GM23338 (cell line): ENCODE results near the gene CIROP. TPM values are rescaled to one million over a fixed set of nuclear protein-coding genes. Genes with fewer than 3 reads are reported as not detected.

Experiments used
- ATAC-seq: fragments of 200-7000 bp; cut with Tn5 transposase; 3 replicates; pipeline ENCODE4 v1.9.1; 2020
- DNase-seq: peaks from one replicate; pipeline ENCODE4 v3.0.0-alpha.2; 2015; ENCODE audit warnings: low spot score
- H2AFZ ChIP-seq: fragments of 200-600 bp; sonication (generic); 2 replicates; pipeline ENCODE4 v1.8.0; 2016; ENCODE audit warnings: antibody characterized with exemption, mild to moderate bottlenecking, moderate library complexity
- H3F3A ChIP-seq: fragments of 200-600 bp; sonication (generic); replicated peaks from 2 replicates; pipeline ENCODE4 v1.8.0; 2017; ENCODE audit warnings: antibody characterized with exemption, mixed run types, low read depth
- H3K27ac ChIP-seq: fragments of 200-600 bp; sonication (generic); 2 replicates; pipeline ENCODE4 v1.6.1; 2016; ENCODE audit warnings: low read depth
- H3K27me3 ChIP-seq: fragments of 200-600 bp; sonication (generic); 2 replicates; pipeline ENCODE4 v1.8.0; 2016; ENCODE audit warnings: mild to moderate bottlenecking, mixed run types, moderate library complexity; ENCODE audit not compliant: insufficient read depth
- H3K36me3 ChIP-seq: fragments of 200-600 bp; sonication (generic); 2 replicates; pipeline ENCODE4 v1.8.0; 2016; ENCODE audit warnings: mild to moderate bottlenecking; ENCODE audit not compliant: insufficient read depth
- H3K4me1 ChIP-seq: fragments of 200-600 bp; sonication (generic); 2 replicates; pipeline ENCODE4 v1.8.0; 2016; ENCODE audit warnings: mild to moderate bottlenecking, moderate library complexity; ENCODE audit not compliant: insufficient read depth
- H3K4me2 ChIP-seq: fragments of 200-600 bp; sonication (generic); 2 replicates; pipeline ENCODE4 v1.7.1; 2017; ENCODE audit warnings: mixed run types
- H3K4me3 ChIP-seq: fragments of 200-600 bp; sonication (generic); 2 replicates; pipeline ENCODE4 v1.6.1; 2016; ENCODE audit warnings: mixed run types
- H3K79me2 ChIP-seq: fragments of 200-600 bp; sonication (generic); replicated peaks from 2 replicates; pipeline ENCODE4 v1.8.0; 2017; ENCODE audit warnings: mild to moderate bottlenecking; ENCODE audit not compliant: insufficient read depth
- H3K9me2 ChIP-seq: fragments of 200-600 bp; sonication (generic); 2 replicates; pipeline ENCODE4 v1.8.0; 2017; ENCODE audit not compliant: insufficient read depth
- H4K20me1 ChIP-seq: fragments of 200-600 bp; sonication (generic); replicated peaks from 2 replicates; pipeline ENCODE4 v1.8.0; 2017; ENCODE audit warnings: mild to moderate bottlenecking; ENCODE audit not compliant: insufficient read depth
- H3K27ac Mint-ChIP-seq: 2 replicates; pipeline ENCODE4 v1.8.0; 2020; ENCODE audit warnings: inconsistent platforms, mild to moderate bottlenecking, moderate library complexity, mixed read lengths
- H3K27me3 Mint-ChIP-seq: 3 replicates; pipeline ENCODE4 v1.8.0; 2022; ENCODE audit warnings: low read depth, mild to moderate bottlenecking, moderate library complexity, mixed read lengths, inconsistent platforms; ENCODE audit not compliant: insufficient read depth, poor library complexity
- H3K36me3 Mint-ChIP-seq: 3 replicates; pipeline ENCODE4 v1.8.0; 2021; ENCODE audit warnings: low read depth, mild to moderate bottlenecking, inconsistent platforms, moderate library complexity, mixed read lengths
- H3K4me1 Mint-ChIP-seq: 3 replicates; pipeline ENCODE4 v1.8.0; 2020; ENCODE audit warnings: mild to moderate bottlenecking, inconsistent platforms, mixed read lengths
- H3K4me3 Mint-ChIP-seq: 3 replicates; pipeline ENCODE4 v1.8.0; 2021; ENCODE audit warnings: moderate library complexity, mild to moderate bottlenecking, inconsistent platforms, mixed read lengths
- H3K9me3 Mint-ChIP-seq: 3 replicates; pipeline ENCODE4 v1.8.0; 2020; ENCODE audit warnings: moderate library complexity, mild to moderate bottlenecking, inconsistent platforms, mixed read lengths
- CTCF ChIP-seq, 2 experiments: fragments of 200-600 bp in 1 of 2; sonication (generic) in 1 of 2; conservative IDR thresholded peaks; 2 replicates each; pipeline versions ENCODE4 v1.5.1 to v1.6.1; 2016 to 2017; ENCODE audit warnings: antibody characterized with exemption in 2 of 2, low read depth in 2 of 2, mild to moderate bottlenecking in 2 of 2, moderate library complexity in 1 of 2
- REST ChIP-seq: IDR thresholded peaks from one replicate; pipeline ENCODE4 v1.6.1; 2018; ENCODE audit warnings: antibody characterized with exemption; ENCODE audit not compliant: unreplicated experiment
- STAT1 ChIP-seq: IDR thresholded peaks from one replicate; pipeline ENCODE4 v1.6.1; 2016; ENCODE audit warnings: antibody characterized with exemption; ENCODE audit not compliant: unreplicated experiment
- ZNF462 ChIP-seq: fragments of 250-450 bp; sonication (Bioruptor Pico); IDR thresholded peaks from 2 replicates; pipeline ENCODE4 v1.5.0; 2020; ENCODE audit warnings: mild to moderate bottlenecking, moderate library complexity
- polyA plus RNA-seq: library from polyadenylated mRNA; unstranded; fragments of >200 nt; fragmentation: Nextera tagmentation; extraction: Ambion mirVana; gene quantifications from 2 replicates; pipeline ENCODE4 v1.2.1, GENCODE V29; 2016
- total RNA-seq: library from RNA; depleted of rRNA; stranded (reverse); fragments of >200 nt; shearing (Covaris generic); gene quantifications from 2 replicates; pipeline ENCODE4 v1.2.3, GENCODE V29; 2014

Gene CIROP
- total and polyA plus RNA-seq, 2 experiments from 2014 or later, result not detected

- Histone ChIP-seq H3K79me2 (peaks cover 29% of the 10 kb centered on the region), H3F3A (peaks cover 34% of the 10 kb centered on the region), H4K20me1 (peaks cover 42% of the 10 kb centered on the region), H3K9me2 (no peaks in the 10 kb centered on the region), H3K27ac (no peak overlapping the region), H2AFZ (no peak overlapping the region), H3K36me3 (peaks cover 81% of the 10 kb centered on the region), H3K27me3 (no peaks in the 10 kb centered on the region), H3K4me3 (no peak overlapping the region), H3K4me1 (no peaks in the 10 kb centered on the region), H3K4me2 (no peak overlapping the region)
- no peak for TF ChIP-seq ZNF462 (CRISPR knock-in tag)
- no peak for TF ChIP-seq STAT1
- no peak for TF ChIP-seq CTCF (conservative IDR thresholded peaks at IDR 0.05; ENCODE audit: low read depth in 2 of 2)
- TF ChIP-seq REST, result no peak
- Mint-ChIP-seq H3K27me3 (peaks cover 2% of the 10 kb centered on the region), H3K4me1 (no peaks in the 10 kb centered on the region), H3K4me3 (no peak overlapping the region), H3K27ac (no peak overlapping the region), H3K36me3 (peaks cover 88% of the 10 kb centered on the region), H3K9me3 (no peaks in the 10 kb centered on the region)
- DNase-seq, result no peak
- no peak for ATAC-seq
Observed at GRCh38 chr14:23080474-23080873, 24.3 kb downstream of the CIROP start.
